ENCODE measurements around the gene CPT1C.

Gene CPT1C

GRCh38 chr19:49696115-49696514, 5.2 kb downstream of the CPT1C start:
- H3K4me3 ChIP-seq (ENCODE audit: severe bottlenecking), result no peak overlapping the region
- no peak for ATAC-seq (ENCODE audit: low read depth)
- no peaks in the 10 kb centered on the region for H3K27me3 ChIP-seq (ENCODE audit: insufficient read depth, poor library complexity, severe bottlenecking)
- H3K36me3 ChIP-seq (ENCODE audit: low read depth), result 0 out of 2 replicates have a peak, but pooled peaks cover 4% of the 10 kb centered on the region
- TF ChIP-seq CTCF (IDR thresholded peaks at IDR 0.05; ENCODE audit: poor library complexity, severe bottlenecking), result no peak
- no peak overlapping the region for H3K27ac ChIP-seq (ENCODE audit: poor library complexity, severe bottlenecking)
- no peak for DNase-seq (ENCODE audit: low spot score)
- H3K4me1 ChIP-seq (ENCODE audit: insufficient read depth, poor library complexity, severe bottlenecking), result no peaks in the 10 kb centered on the region
- no peaks in the 10 kb centered on the region for H3K9me3 ChIP-seq (ENCODE audit: severe bottlenecking)

- H3K9me3 ChIP-seq (ENCODE audit: severe bottlenecking), result no peaks in the 10 kb centered on the region
- no peaks in the 10 kb centered on the region for H3K27me3 ChIP-seq (ENCODE audit: insufficient read depth, poor library complexity, severe bottlenecking)
- DNase-seq (ENCODE audit: low spot score) (no peak), ATAC-seq (ENCODE audit: low read depth) (no peak)
- H3K4me3 ChIP-seq (ENCODE audit: severe bottlenecking), result no peak overlapping the region
- H3K36me3 ChIP-seq (ENCODE audit: low read depth), result 0 out of 2 replicates have a peak, but pooled peaks cover 4% of the 10 kb centered on the region
- H3K4me1 ChIP-seq (ENCODE audit: insufficient read depth, poor library complexity, severe bottlenecking), result no peaks in the 10 kb centered on the region
- H3K27ac ChIP-seq (ENCODE audit: poor library complexity, severe bottlenecking), result no peak overlapping the region
- TF ChIP-seq CTCF (IDR thresholded peaks at IDR 0.05; ENCODE audit: poor library complexity, severe bottlenecking), result no peak
Measured at GRCh38 chr19:49696865-49697264, 5.9 kb downstream of the CPT1C start.

GRCh38 chr19:49699364-49699763, 8.4 kb downstream of the CPT1C start:
- H3K4me1 ChIP-seq (ENCODE audit: insufficient read depth, poor library complexity, severe bottlenecking), result no peaks in the 10 kb centered on the region
- H3K27ac ChIP-seq (ENCODE audit: poor library complexity, severe bottlenecking), result no peak overlapping the region
- DNase-seq (ENCODE audit: low spot score) (no peak), ATAC-seq (ENCODE audit: low read depth) (no peak)
- H3K9me3 ChIP-seq (ENCODE audit: severe bottlenecking), result no peaks in the 10 kb centered on the region
- H3K36me3 ChIP-seq (ENCODE audit: low read depth), result no peaks in the 10 kb centered on the region
- TF ChIP-seq CTCF (IDR thresholded peaks at IDR 0.05; ENCODE audit: poor library complexity, severe bottlenecking), result no peak
- H3K4me3 ChIP-seq (ENCODE audit: severe bottlenecking), result no peak overlapping the region
- no peaks in the 10 kb centered on the region for H3K27me3 ChIP-seq (ENCODE audit: insufficient read depth, poor library complexity, severe bottlenecking)

GRCh38 chr19:49700563-49700962, 9.6 kb downstream of the CPT1C start:
- H3K27ac ChIP-seq (ENCODE audit: poor library complexity, severe bottlenecking), result no peak overlapping the region
- TF ChIP-seq CTCF (IDR thresholded peaks at IDR 0.05; ENCODE audit: poor library complexity, severe bottlenecking), result no peak
- H3K4me1 ChIP-seq (ENCODE audit: insufficient read depth, poor library complexity, severe bottlenecking), result no peaks in the 10 kb centered on the region
- no peaks in the 10 kb centered on the region for H3K36me3 ChIP-seq (ENCODE audit: low read depth)
- DNase-seq (ENCODE audit: low spot score) (no peak), ATAC-seq (ENCODE audit: low read depth) (peak; percentile 40; the same call in 1 of the 3 replicates)
- no peak overlapping the region for H3K4me3 ChIP-seq (ENCODE audit: severe bottlenecking)
- H3K9me3 ChIP-seq (ENCODE audit: severe bottlenecking), result no peaks in the 10 kb centered on the region
- no peaks in the 10 kb centered on the region for H3K27me3 ChIP-seq (ENCODE audit: insufficient read depth, poor library complexity, severe bottlenecking)

- TF ChIP-seq CTCF (IDR thresholded peaks at IDR 0.05; ENCODE audit: poor library complexity, severe bottlenecking), result no peak
- DNase-seq (ENCODE audit: low spot score) (no peak), ATAC-seq (ENCODE audit: low read depth) (no peak)
- Histone ChIP-seq H3K27ac (ENCODE audit: poor library complexity, severe bottlenecking) (no peak overlapping the region), H3K4me1 (ENCODE audit: insufficient read depth, poor library complexity, severe bottlenecking) (no peaks in the 10 kb centered on the region), H3K36me3 (ENCODE audit: low read depth) (no peaks in the 10 kb centered on the region), H3K4me3 (ENCODE audit: severe bottlenecking) (no peak overlapping the region), H3K9me3 (ENCODE audit: severe bottlenecking) (no peaks in the 10 kb centered on the region), H3K27me3 (ENCODE audit: insufficient read depth, poor library complexity, severe bottlenecking) (no peaks in the 10 kb centered on the region)
Measured at GRCh38 chr19:49701271-49701786, 10.4 kb downstream of the CPT1C start.
